ENCODE data around the gene CD276.

GRCh38 chr15:73681856-73682599, 2.2 kb upstream of the CD276 start:
- no peak for TF ChIP-seq CTCF (IDR thresholded peaks at IDR 0.05; ENCODE audit: low read depth, low read length, poor library complexity, severe bottlenecking)
- TF ChIP-seq EZH2phosphoT487 (IDR thresholded peaks at IDR 0.05; ENCODE audit: borderline replicate concordance, low read length): no peak

Measured in DOHH2 (cell line).